CD4-positive, CD25-positive, alpha-beta regulatory T cell (primary cell): ENCODE results near the gene IL22RA2. TPM values are rescaled to one million over a fixed set of nuclear protein-coding genes. Genes with fewer than 3 reads are reported as not detected.

Source experiments
- ATAC-seq, 2 donors: fragments of 150-1000 bp; cut with Tn5 transposase; one replicate each; pipeline ENCODE4 v1.10.0; 2021; ENCODE audit warnings: low read depth in 2 of 2, moderate number of reproducible peaks in 2 of 2, moderate library complexity in 1 of 2
- DNase-seq, 3 donors: peaks; one replicate each; pipeline versions ENCODE4 v3.0.0 to v3.0.0-alpha.2; 2012 to 2022; ENCODE audit warnings: mixed read lengths in 1 of 3
- H3K27ac ChIP-seq: one replicate; pipeline ENCODE4 v1.7.0; 2013; ENCODE audit warnings: mild to moderate bottlenecking, low read length; ENCODE audit not compliant: insufficient read depth, poor library complexity, severe bottlenecking
- H3K27me3 ChIP-seq: one replicate; pipeline ENCODE4 v1.7.0; 2013; ENCODE audit warnings: low read length; ENCODE audit not compliant: control insufficient read depth, insufficient read depth
- H3K36me3 ChIP-seq: one replicate; pipeline ENCODE4 v1.7.0; 2013; ENCODE audit warnings: mild to moderate bottlenecking, low read length, moderate library complexity; ENCODE audit not compliant: control insufficient read depth, insufficient read depth
- H3K4me1 ChIP-seq: 2 replicates; pipeline ENCODE4 v1.7.0; 2013; ENCODE audit warnings: mild to moderate bottlenecking, low read length; ENCODE audit not compliant: insufficient read depth, control insufficient read depth, poor library complexity, severe bottlenecking
- H3K4me3 ChIP-seq: one replicate; pipeline ENCODE4 v1.7.0; 2013; ENCODE audit warnings: low read depth, mild to moderate bottlenecking, low read length, moderate library complexity
- H3K9me3 ChIP-seq, 2 experiments: 1 replicate in 1 of 2; 2 replicates in 1 of 2; pipeline ENCODE4 v1.7.0; 2013; ENCODE audit warnings: low read length in 2 of 2, mild to moderate bottlenecking in 1 of 2, moderate library complexity in 1 of 2; ENCODE audit not compliant: control insufficient read depth in 2 of 2
- H3K27ac Mint-ChIP-seq, 3 donors: one replicate each; pipeline ENCODE4 v1.8.0; 2020 to 2022; ENCODE audit warnings: mild to moderate bottlenecking in 3 of 3, mixed read lengths in 3 of 3, moderate library complexity in 2 of 3
- H3K27me3 Mint-ChIP-seq: one replicate; pipeline ENCODE4 v1.8.0; 2022; ENCODE audit warnings: mild to moderate bottlenecking, mixed read lengths
- H3K36me3 Mint-ChIP-seq: one replicate; pipeline ENCODE4 v1.8.0; 2020; ENCODE audit warnings: mixed read lengths
- H3K4me1 Mint-ChIP-seq, 4 donors: one replicate each; pipeline ENCODE4 v1.8.0; 2020 to 2022; ENCODE audit warnings: mixed read lengths in 4 of 4, mild to moderate bottlenecking in 1 of 4
- H3K4me3 Mint-ChIP-seq, 4 donors: one replicate each; pipeline ENCODE4 v1.8.0; 2020 to 2022; ENCODE audit warnings: mild to moderate bottlenecking in 4 of 4, mixed read lengths in 4 of 4, moderate library complexity in 3 of 4
- H3K9me3 Mint-ChIP-seq, 7 donors: one replicate each; pipeline ENCODE4 v1.8.0; 2020 to 2022; ENCODE audit warnings: mixed read lengths in 7 of 7, mild to moderate bottlenecking in 3 of 7, moderate library complexity in 2 of 7
- polyA plus RNA-seq, 4 donors: library from polyadenylated mRNA; unstranded; fragments of 300-500 nt; fragmentation: Illumina TruSeq; gene quantifications; one replicate each; pipeline ENCODE4 v1.2.3, GENCODE V29; 2021
- total RNA-seq: library from RNA; stranded (reverse); gene quantifications from one replicate; pipeline ENCODE4 v1.2.3, GENCODE V29; 2022

The IL22RA2 gene
- total and polyA plus RNA-seq, 5 donors from 2014 or later: not detected

GRCh38 chr6:137095651-137096238 lies 77.7 kb downstream of the IL22RA2 start:
- Histone ChIP-seq H3K4me1 (no peaks in the 10 kb centered on the region), H3K4me3 (no peak overlapping the region), H3K36me3 (no peaks in the 10 kb centered on the region), H3K27ac (no peak overlapping the region), H3K9me3 (no peaks in the 10 kb centered on the region), H3K27me3 (peaks cover 2% of the 10 kb centered on the region)
- no peaks in the 10 kb centered on the region for H3K4me1 Mint-ChIP-seq
- no peaks in the 10 kb centered on the region for H3K36me3 Mint-ChIP-seq
- no peak for DNase-seq
- H3K4me3 Mint-ChIP-seq: no peak overlapping the region
- no peaks in the 10 kb centered on the region for H3K9me3 Mint-ChIP-seq
- H3K27me3 Mint-ChIP-seq: peaks cover 4% of the 10 kb centered on the region
- H3K27ac Mint-ChIP-seq: no peak overlapping the region
- ATAC-seq: no peak

DNA sequence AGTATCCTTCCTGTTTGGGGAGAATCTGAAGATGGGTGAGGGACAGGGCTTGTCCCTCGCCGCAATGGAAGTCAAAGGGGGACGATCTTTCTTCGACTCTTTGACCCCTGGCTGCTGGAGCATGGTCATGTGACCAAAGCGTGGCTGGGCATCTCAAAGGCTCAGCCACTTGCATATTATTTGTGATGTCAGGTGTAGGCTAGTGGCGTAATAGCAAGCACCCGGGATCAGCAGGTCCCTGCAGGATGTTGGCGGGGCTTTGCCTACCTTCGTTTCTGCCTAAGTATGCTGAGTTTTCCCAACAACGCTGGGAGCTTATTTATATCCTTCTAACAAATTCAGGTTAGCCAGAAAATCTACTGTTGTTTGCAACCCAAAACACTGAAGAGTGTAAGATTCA lies 78.4 kb downstream of the IL22RA2 start:
- H3K36me3 Mint-ChIP-seq: no peaks in the 10 kb centered on the region
- Histone ChIP-seq H3K4me1 (no peaks in the 10 kb centered on the region), H3K27me3 (peaks cover 2% of the 10 kb centered on the region), H3K36me3 (no peaks in the 10 kb centered on the region), H3K4me3 (no peak overlapping the region), H3K27ac (no peak overlapping the region), H3K9me3 (no peaks in the 10 kb centered on the region)
- peaks cover 2% of the 10 kb centered on the region for H3K27me3 Mint-ChIP-seq
- no peaks in the 10 kb centered on the region for H3K4me1 Mint-ChIP-seq
- DNase-seq (no peak), ATAC-seq (no peak)
- H3K4me3 Mint-ChIP-seq: no peak overlapping the region
- no peaks in the 10 kb centered on the region for H3K9me3 Mint-ChIP-seq
- H3K27ac Mint-ChIP-seq: no peak overlapping the region

GRCh38 chr6:137094411-137095008 lies 78.9 kb downstream of the IL22RA2 start:
- Mint-ChIP-seq H3K27ac (no peak overlapping the region), H3K27me3 (no peaks in the 10 kb centered on the region), H3K9me3 (no peaks in the 10 kb centered on the region), H3K36me3 (no peaks in the 10 kb centered on the region), H3K4me1 (no peaks in the 10 kb centered on the region), H3K4me3 (no peak overlapping the region)
- Histone ChIP-seq H3K36me3 (no peaks in the 10 kb centered on the region), H3K4me3 (no peak overlapping the region), H3K27me3 (peaks cover 2% of the 10 kb centered on the region), H3K27ac (no peak overlapping the region), H3K4me1 (no peaks in the 10 kb centered on the region), H3K9me3 (no peaks in the 10 kb centered on the region)
- peak; percentile 40 to 49 for ATAC-seq
- DNase-seq: peak; percentile 13 to 68 (median 45)

Other genes with a start within 250 kb of the IL22RA2 start
- gene IL20RA, start 128.7 kb downstream of the IL22RA2 start, total RNA-seq: not detected
- not detected for gene IL20RA, start 128.7 kb downstream of the IL22RA2 start, polyA plus RNA-seq
- 44.3 TPM for gene IFNGR1, start 45.7 kb upstream of the IL22RA2 start, total RNA-seq
- 10 to 100 TPM; 30.7 to 44.4 (median 35.4) TPM for gene IFNGR1, start 45.7 kb upstream of the IL22RA2 start, polyA plus RNA-seq